SK-N-SH (cell line): ENCODE measurements around the gene KCNJ18. TPM values are rescaled to one million over a fixed set of nuclear protein-coding genes. Genes with fewer than 3 reads are reported as not detected.
"Not testable (repeated sequence)": the region's sequence is repeated elsewhere in the genome, so short reads cannot be mapped to it uniquely, and the experiment has no call there.

Experiments
- CTCF ChIA-PET: fragments of 300-600, 350-600 bp; formaldehyde crosslinking; extraction: SDS; loops from one replicate; lab custom pipeline; 2021; lab: Yijun Ruan, JAX
- POLR2A ChIA-PET: fragments of 350-600 bp; sonication (Branson Sonifier 250); formaldehyde crosslinking; extraction: SDS; loops from one replicate; lab custom pipeline; 2020; ENCODE audit warnings: antibody characterized with exemption, inconsistent platforms; lab: Yijun Ruan, JAX
- DNase-seq: peaks from one replicate; pipeline ENCODE4 v3.0.0; 2012
- H2AFZ ChIP-seq: fragments of 200-600 bp; sonication (generic); 2 replicates; pipeline ENCODE4 v1.8.1; 2016; ENCODE audit warnings: antibody characterized with exemption, mild to moderate bottlenecking, low read depth
- H3F3A ChIP-seq: fragments of 200-600 bp; sonication (generic); replicated peaks from 2 replicates; pipeline ENCODE3; 2016; ENCODE audit warnings: antibody characterized with exemption, mild to moderate bottlenecking; ENCODE audit not compliant: insufficient read depth
- H3K27ac ChIP-seq, 2 experiments: fragments of 200-500 bp in 1 of 2; fragments of 200-600 bp in 1 of 2; sonication (Bioruptor generic) in 1 of 2; sonication (generic), shearing (Covaris generic) in 1 of 2; 2 replicates each; pipeline versions ENCODE4 v1.5.1 to v1.6.1; 2014 to 2016; ENCODE audit warnings: low read depth in 2 of 2, inconsistent platforms in 1 of 2, low read length in 1 of 2, mild to moderate bottlenecking in 1 of 2, mixed read lengths in 1 of 2
- H3K27me3 ChIP-seq: fragments of 200-600 bp; sonication (generic), shearing (Covaris generic); 2 replicates; pipeline ENCODE4 v1.6.1; 2016; ENCODE audit warnings: mixed run types; ENCODE audit not compliant: insufficient read depth
- H3K36me3 ChIP-seq, 2 experiments: fragments of 200-500 bp in 1 of 2; fragments of 200-600 bp in 1 of 2; sonication (Bioruptor generic) in 1 of 2; sonication (generic) in 1 of 2; replicated peaks in 1 of 2; 2 replicates each; pipeline versions ENCODE3 to v1.5.1; 2014 to 2016; ENCODE audit warnings: low read length in 1 of 2, mild to moderate bottlenecking in 1 of 2; ENCODE audit not compliant: insufficient read depth in 2 of 2, control insufficient read depth in 1 of 2
- H3K4me1 ChIP-seq, 2 experiments: fragments of 200-500 bp in 1 of 2; fragments of 200-600 bp in 1 of 2; sonication (Bioruptor generic) in 1 of 2; sonication (generic), shearing (Covaris generic) in 1 of 2; 2 replicates each; pipeline versions ENCODE4 v1.5.1 to v1.6.1; 2014 to 2016; ENCODE audit warnings: low read depth in 1 of 2, low read length in 1 of 2, mixed run types in 1 of 2; ENCODE audit not compliant: insufficient read depth in 2 of 2, control insufficient read depth in 1 of 2
- H3K4me2 ChIP-seq: fragments of 200-600 bp; sonication (generic), shearing (Covaris generic); 2 replicates; pipeline ENCODE4 v1.6.1; 2017; ENCODE audit warnings: mixed run types
- H3K4me3 ChIP-seq, 2 experiments: fragments of 200-500 bp in 1 of 2; fragments of 200-600 bp in 1 of 2; sonication (Bioruptor generic) in 1 of 2; sonication (generic), shearing (Covaris generic) in 1 of 2; 2 replicates each; pipeline versions ENCODE4 v1.5.1 to v1.8.1; 2014 to 2016; ENCODE audit warnings: low read depth in 2 of 2, inconsistent platforms in 1 of 2, low read length in 1 of 2, mild to moderate bottlenecking in 1 of 2, mixed read lengths in 1 of 2, moderate library complexity in 1 of 2
- H3K79me2 ChIP-seq: fragments of 200-600 bp; sonication (generic); 2 replicates; pipeline ENCODE4 v1.8.1; 2017; ENCODE audit warnings: mild to moderate bottlenecking; ENCODE audit not compliant: insufficient read depth
- H3K9ac ChIP-seq: fragments of 200-600 bp; sonication (generic); 2 replicates; pipeline ENCODE4 v1.6.1; 2017; ENCODE audit warnings: mixed run types
- H3K9me2 ChIP-seq: fragments of 200-600 bp; sonication (generic); 2 replicates; pipeline ENCODE4 v1.6.1; 2017; ENCODE audit warnings: mixed run types
- H3K9me3 ChIP-seq: fragments of 200-600 bp; sonication (generic); 2 replicates; pipeline ENCODE4 v1.6.1; 2017; ENCODE audit warnings: mixed run types, mild to moderate bottlenecking, moderate library complexity
- H4K20me1 ChIP-seq: fragments of 200-600 bp; sonication (generic); 2 replicates; pipeline ENCODE4 v1.6.1; 2017; ENCODE audit warnings: mild to moderate bottlenecking, mixed run types; ENCODE audit not compliant: insufficient read depth
- WGBS: methylation state at CpG from one replicate; pipeline ENCODE4 v1.1.6; 2017; ENCODE audit warnings: low lambda C conversion rate; 5-methylcytosine and 5-hydroxymethylcytosine counted together
- polyA plus RNA-seq, 3 experiments: library from polyadenylated mRNA; depleted of rRNA; stranded (reverse); fragments of >200 nt; gene quantifications; 2 replicates each; pipeline ENCODE4 v1.2.3, GENCODE V29; 2012

KCNJ18 gene
- polyA plus RNA-seq, 1 of the 3 experiments (the other 2 are of a cell fraction), result not detected

- H4K20me1 ChIP-seq, H3K4me3 ChIP-seq, H3K9me2 ChIP-seq, H3K9me3 ChIP-seq, H3K4me2 ChIP-seq, H3K9ac ChIP-seq, POLR2A ChIA-PET, H3K27ac ChIP-seq, CTCF ChIA-PET, H3K4me1 ChIP-seq, H3K79me2 ChIP-seq, H3F3A ChIP-seq, DNase-seq, H3K36me3 ChIP-seq, H2AFZ ChIP-seq: not testable (repeated sequence)
- WGBS, result 20% methylated on average over 11 of the region's 17 CpGs
- peaks cover 27% of the 10 kb centered on the region for H3K27me3 ChIP-seq
Measured at GRCh38 chr17:21707711-21708611, 15.6 kb downstream of the KCNJ18 start.

- H3K79me2 ChIP-seq, DNase-seq, H3K27ac ChIP-seq, H3F3A ChIP-seq, H3K9ac ChIP-seq, H3K9me3 ChIP-seq, POLR2A ChIA-PET, H3K4me1 ChIP-seq, H3K9me2 ChIP-seq, CTCF ChIA-PET, H3K4me2 ChIP-seq, H4K20me1 ChIP-seq, H3K36me3 ChIP-seq, H2AFZ ChIP-seq, H3K4me3 ChIP-seq: not testable (repeated sequence)
- WGBS, result 25% methylated on average over 10 of the region's 15 CpGs
- H3K27me3 ChIP-seq, result peaks cover 27% of the 10 kb centered on the region
Measured at GRCh38 chr17:21708612-21709535, 16.6 kb downstream of the KCNJ18 start.

- CTCF ChIA-PET, result not testable (repeated sequence)
Measured at GRCh38 chr17:21709994-21710393, 17.7 kb downstream of the KCNJ18 start.

GRCh38 chr17:21710486-21710885, 18.2 kb downstream of the KCNJ18 start:
- H2AFZ ChIP-seq, H3K36me3 ChIP-seq, H3K9me2 ChIP-seq, H3K9me3 ChIP-seq, CTCF ChIA-PET, H3K4me2 ChIP-seq, H3F3A ChIP-seq, DNase-seq, H3K4me1 ChIP-seq, H3K79me2 ChIP-seq, H3K4me3 ChIP-seq, POLR2A ChIA-PET, H4K20me1 ChIP-seq, H3K27ac ChIP-seq, H3K9ac ChIP-seq: not testable (repeated sequence)
- 9% methylated on average over 2 of the region's 3 CpGs for WGBS
- peaks cover 13% of the 10 kb centered on the region for H3K27me3 ChIP-seq

More at GRCh38 chr17:21709994-21710393, 17.7 kb downstream of the KCNJ18 start:
- H3K4me1 ChIP-seq, H3K9me2 ChIP-seq, H3K27ac ChIP-seq, H4K20me1 ChIP-seq, H3F3A ChIP-seq, H3K4me3 ChIP-seq, H3K79me2 ChIP-seq, H2AFZ ChIP-seq, H3K4me2 ChIP-seq, H3K36me3 ChIP-seq, POLR2A ChIA-PET, DNase-seq, H3K9me3 ChIP-seq, H3K9ac ChIP-seq: not testable (repeated sequence)
- peaks cover 17% of the 10 kb centered on the region for H3K27me3 ChIP-seq
- WGBS, result 0% methylated on average over 1 of the region's 8 CpGs
